Tibial nerve (tissue), 4 donors: Measurements from ENCODE around the gene ITGB6.

Source experiments
- CTCF ChIP-seq, 5 experiments: fragments of 200-600 bp in 3 of 5; fragments of 450-650 bp in 2 of 5; sonication (generic) in 3 of 5; IDR thresholded peaks; one replicate each; pipeline ENCODE4 v1.5.1; 2016 to 2019; ENCODE audit warnings: antibody characterized with exemption in 5 of 5, mild to moderate bottlenecking in 3 of 5, moderate library complexity in 2 of 5
- EP300 ChIP-seq, 2 donors: sonication (generic); formaldehyde crosslinking; IDR thresholded peaks; one replicate each; pipeline ENCODE4 v1.6.1; 2017; ENCODE audit warnings: antibody characterized with exemption in 2 of 2, mild to moderate bottlenecking in 1 of 2

DNA sequence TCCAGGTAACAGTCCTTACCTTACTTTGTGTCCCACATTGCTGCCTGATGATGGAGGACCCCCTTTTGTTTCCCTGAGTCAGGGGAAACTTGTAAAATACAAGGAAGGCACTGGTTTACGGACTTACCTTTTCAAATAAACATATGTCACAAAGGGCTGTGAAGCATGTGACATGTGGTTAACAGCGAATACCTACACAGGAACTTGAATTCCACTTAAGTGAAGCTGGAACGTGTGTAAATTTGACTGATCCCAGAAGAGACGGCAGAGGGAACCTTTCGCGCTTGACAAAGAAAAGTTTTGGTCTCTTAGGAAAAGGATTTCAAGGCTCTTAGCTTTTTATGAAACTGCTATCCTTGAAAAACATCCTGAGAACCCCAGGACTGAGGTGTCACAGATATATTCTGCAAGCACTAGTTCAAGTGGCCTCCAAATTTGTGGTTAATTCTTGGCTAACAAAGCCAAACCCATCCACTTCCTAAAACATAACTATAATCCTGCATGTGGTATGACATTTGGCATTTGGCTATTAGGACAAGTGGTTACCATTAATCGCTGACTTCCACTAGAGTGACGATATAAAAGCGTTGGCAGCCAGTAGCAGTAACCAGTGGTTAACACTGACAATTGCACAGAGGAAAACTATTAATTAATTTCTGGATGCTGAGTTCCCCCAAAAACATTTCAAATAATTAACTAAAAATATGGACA lies 55.6 kb downstream of the ITGB6 start:
- TF ChIP-seq CTCF (IDR thresholded peaks at IDR 0.05) (no peak), EP300 (IDR thresholded peaks at IDR 0.05) (no peak)
